Muscle of back (tissue), 11 donors: ENCODE results near the gene PPP1R13B. TPM values are rescaled to one million over a fixed set of nuclear protein-coding genes. Genes with fewer than 3 reads are reported as not detected.

Experiments used
- DNase-seq, 3 donors: peaks; one replicate each; pipeline versions ENCODE4 v3.0.0 to v3.0.0-alpha.2; 2013
- polyA plus RNA-seq, 10 donors: library from polyadenylated mRNA; unstranded; fragments of 120-200 nt; gene quantifications; one replicate each; pipeline ENCODE4 v1.2.1, GENCODE V29; 2013; ENCODE audit not compliant: insufficient read length in 10 of 10

The PPP1R13B gene
- polyA plus RNA-seq, 10 donors = 6.1 to 13.7 (median 11.4) TPM

GRCh38 chr14:103838117-103838516 lies 9.3 kb downstream of the PPP1R13B start:
- no peak for DNase-seq

GRCh38 chr14:103836976-103837725 lies 10.2 kb downstream of the PPP1R13B start:
- DNase-seq = no peak

- DNase-seq = no peak
These were observed 12.4 kb downstream of the PPP1R13B start for GRCh38 chr14:103834956-103835355.

- DNase-seq = no peak
These were observed 13.7 kb downstream of the PPP1R13B start for GRCh38 chr14:103833711-103834110.

GRCh38 chr14:103832046-103832445 lies 15.3 kb downstream of the PPP1R13B start:
- no peak for DNase-seq

- no peak for DNase-seq
These were observed 16.7 kb downstream of the PPP1R13B start for GRCh38 chr14:103830511-103831270.

- peak in 2 of 3 donors; percentile 27 to 44 for DNase-seq
These were observed 18.9 kb downstream of the PPP1R13B start for GRCh38 chr14:103828315-103828967.

- DNase-seq = no peak
These were observed 22.3 kb downstream of the PPP1R13B start for GRCh38 chr14:103825101-103825500.

GRCh38 chr14:103820908-103821307 lies 26.5 kb downstream of the PPP1R13B start:
- DNase-seq = no peak

GRCh38 chr14:103820382-103820781 lies 27.0 kb downstream of the PPP1R13B start:
- DNase-seq = no peak

- DNase-seq = peak; percentile 4 to 65 (median 41)
These were observed 27.7 kb downstream of the PPP1R13B start for GRCh38 chr14:103819503-103820307.

- no peak for DNase-seq
These were observed 28.5 kb downstream of the PPP1R13B start for GRCh38 chr14:103818870-103819269.

GRCh38 chr14:103818422-103818821 lies 29.0 kb downstream of the PPP1R13B start:
- no peak for DNase-seq

- DNase-seq = no peak
These were observed 29.8 kb downstream of the PPP1R13B start for GRCh38 chr14:103817595-103817994.

GRCh38 chr14:103816991-103817390 lies 30.4 kb downstream of the PPP1R13B start:
- no peak for DNase-seq

- DNase-seq = no peak
These were observed 32.1 kb downstream of the PPP1R13B start for GRCh38 chr14:103815253-103815652.

- no peak for DNase-seq
These were observed 36.2 kb downstream of the PPP1R13B start for GRCh38 chr14:103811189-103811588.

GRCh38 chr14:103808403-103809001 lies 38.9 kb downstream of the PPP1R13B start:
- peak; percentile 58 to 85 (median 80) for DNase-seq

- DNase-seq = no peak
These were observed 40.6 kb downstream of the PPP1R13B start for GRCh38 chr14:103806805-103807204.

- no peak for DNase-seq
These were observed 41.7 kb downstream of the PPP1R13B start for GRCh38 chr14:103805708-103806107.

- DNase-seq = no peak
These were observed 43.7 kb downstream of the PPP1R13B start for GRCh38 chr14:103803661-103804060.
